Body of pancreas (tissue), 4 donors: ENCODE measurements around the gene KTN1.

ENCODE experiments used
- CTCF ChIP-seq, 7 experiments: fragments of 450-650 bp in 4 of 7; fragments of 200-600 bp in 3 of 7; sonication (generic) in 3 of 7; IDR thresholded peaks; one replicate each; pipeline ENCODE4 v1.5.1; 2016 to 2019; ENCODE audit warnings: antibody characterized with exemption in 7 of 7
- POLR2A ChIP-seq, 3 donors: fragments of 450-650 bp; IDR thresholded peaks; one replicate each; pipeline ENCODE4 v1.6.1; 2016; ENCODE audit warnings: antibody characterized with exemption in 3 of 3, mild to moderate bottlenecking in 2 of 3

GRCh38 chr14:55720796-55721195 lies 140.8 kb downstream of the KTN1 start:
- TF ChIP-seq CTCF (IDR thresholded peaks at IDR 0.05) (no peak), POLR2A (IDR thresholded peaks at IDR 0.05) (no peak)
